GM12891 (cell line): ENCODE results near the gene TEX26.

Experiments used
- POLR2A ChIP-seq: IDR thresholded peaks from 2 replicates; pipeline ENCODE4 v1.6.1; 2011; ENCODE audit warnings: low read depth, low read length, control low read depth
- POLR2AphosphoS5 ChIP-seq: IDR thresholded peaks from 2 replicates; pipeline ENCODE4 v1.6.1; 2011; ENCODE audit warnings: low read depth, low read length, control low read depth
- POU2F2 ChIP-seq: IDR thresholded peaks from 2 replicates; pipeline ENCODE4 v1.6.1; 2011; ENCODE audit warnings: low read depth, mild to moderate bottlenecking, control low read depth, low read length, moderate library complexity
- SPI1 ChIP-seq: IDR thresholded peaks from 2 replicates; pipeline ENCODE4 v1.6.1; 2011; ENCODE audit warnings: low read depth, low read length, control low read depth
- TAF1 ChIP-seq: IDR thresholded peaks from 2 replicates; pipeline ENCODE4 v1.6.1; 2011; ENCODE audit warnings: low read depth, low read length, control low read depth

GRCh38 chr13:30936971-30937370 is 4.5 kb downstream of the TEX26 start:
- no peak for TF ChIP-seq TAF1
- no peak for TF ChIP-seq POLR2A
- TF ChIP-seq POLR2AphosphoS5 = no peak
- no peak for TF ChIP-seq POU2F2
- TF ChIP-seq SPI1 = no peak
